Stromal cell of bone marrow (primary cell): ENCODE results near the gene DHX57.

Experiments used
- DNase-seq: peaks from one replicate; pipeline ENCODE4 v3.0.0-alpha.2; 2012; ENCODE audit warnings: low read depth

Gene DHX57, protein sequence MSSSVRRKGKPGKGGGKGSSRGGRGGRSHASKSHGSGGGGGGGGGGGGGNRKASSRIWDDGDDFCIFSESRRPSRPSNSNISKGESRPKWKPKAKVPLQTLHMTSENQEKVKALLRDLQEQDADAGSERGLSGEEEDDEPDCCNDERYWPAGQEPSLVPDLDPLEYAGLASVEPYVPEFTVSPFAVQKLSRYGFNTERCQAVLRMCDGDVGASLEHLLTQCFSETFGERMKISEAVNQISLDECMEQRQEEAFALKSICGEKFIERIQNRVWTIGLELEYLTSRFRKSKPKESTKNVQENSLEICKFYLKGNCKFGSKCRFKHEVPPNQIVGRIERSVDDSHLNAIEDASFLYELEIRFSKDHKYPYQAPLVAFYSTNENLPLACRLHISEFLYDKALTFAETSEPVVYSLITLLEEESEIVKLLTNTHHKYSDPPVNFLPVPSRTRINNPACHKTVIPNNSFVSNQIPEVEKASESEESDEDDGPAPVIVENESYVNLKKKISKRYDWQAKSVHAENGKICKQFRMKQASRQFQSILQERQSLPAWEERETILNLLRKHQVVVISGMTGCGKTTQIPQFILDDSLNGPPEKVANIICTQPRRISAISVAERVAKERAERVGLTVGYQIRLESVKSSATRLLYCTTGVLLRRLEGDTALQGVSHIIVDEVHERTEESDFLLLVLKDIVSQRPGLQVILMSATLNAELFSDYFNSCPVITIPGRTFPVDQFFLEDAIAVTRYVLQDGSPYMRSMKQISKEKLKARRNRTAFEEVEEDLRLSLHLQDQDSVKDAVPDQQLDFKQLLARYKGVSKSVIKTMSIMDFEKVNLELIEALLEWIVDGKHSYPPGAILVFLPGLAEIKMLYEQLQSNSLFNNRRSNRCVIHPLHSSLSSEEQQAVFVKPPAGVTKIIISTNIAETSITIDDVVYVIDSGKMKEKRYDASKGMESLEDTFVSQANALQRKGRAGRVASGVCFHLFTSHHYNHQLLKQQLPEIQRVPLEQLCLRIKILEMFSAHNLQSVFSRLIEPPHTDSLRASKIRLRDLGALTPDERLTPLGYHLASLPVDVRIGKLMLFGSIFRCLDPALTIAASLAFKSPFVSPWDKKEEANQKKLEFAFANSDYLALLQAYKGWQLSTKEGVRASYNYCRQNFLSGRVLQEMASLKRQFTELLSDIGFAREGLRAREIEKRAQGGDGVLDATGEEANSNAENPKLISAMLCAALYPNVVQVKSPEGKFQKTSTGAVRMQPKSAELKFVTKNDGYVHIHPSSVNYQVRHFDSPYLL (N-terminal part only)

DNA sequence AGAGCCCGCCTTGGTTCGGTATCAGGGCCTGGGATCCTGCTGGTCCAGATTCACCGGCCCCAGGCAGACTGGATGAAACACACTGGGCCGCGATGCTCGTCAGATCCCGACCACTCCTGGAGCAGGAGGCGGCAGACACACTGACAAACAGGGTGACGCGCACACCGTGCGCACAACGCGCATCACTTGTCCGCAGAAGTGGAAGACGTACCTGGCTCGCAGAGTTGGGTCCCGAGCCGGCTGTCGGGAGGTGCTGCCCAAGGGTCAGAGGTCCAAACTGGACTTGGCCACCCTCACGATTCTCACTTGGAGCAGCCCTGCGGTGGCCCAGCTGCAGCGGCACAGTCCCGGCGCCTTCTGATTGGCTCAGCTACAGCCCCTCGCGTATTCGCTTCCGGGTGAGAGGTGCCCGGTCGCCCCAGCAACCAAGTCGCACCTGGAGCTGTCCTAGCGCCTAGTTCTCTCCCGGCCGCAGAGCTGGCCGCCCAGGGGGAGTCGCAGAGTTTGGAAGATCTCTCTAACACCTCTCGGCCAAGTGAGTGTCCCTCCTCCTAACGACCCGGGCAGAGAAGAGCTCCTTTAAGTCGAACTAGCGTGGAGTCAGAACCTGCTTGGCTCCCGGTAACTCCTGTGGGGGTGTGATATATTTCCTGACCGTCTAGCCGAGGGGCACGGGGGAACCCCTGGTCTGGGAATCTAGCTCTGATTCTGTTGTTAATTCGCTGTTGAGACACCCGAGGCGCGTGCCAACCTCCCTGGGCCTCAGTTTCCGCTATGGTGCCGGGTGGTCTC lies at the start of gene DHX57, which contains the start of gene MORN2:
TSS of gene DHX57 (minus strand) at position 359 of the 792 bp plus-strand sequence. CDS start 7,529 bp downstream, outside the sequence.
TSS of gene MORN2 (plus strand) at position 401 of the 792 bp plus-strand sequence.
- DNase-seq = peak; percentile 71

DNA sequence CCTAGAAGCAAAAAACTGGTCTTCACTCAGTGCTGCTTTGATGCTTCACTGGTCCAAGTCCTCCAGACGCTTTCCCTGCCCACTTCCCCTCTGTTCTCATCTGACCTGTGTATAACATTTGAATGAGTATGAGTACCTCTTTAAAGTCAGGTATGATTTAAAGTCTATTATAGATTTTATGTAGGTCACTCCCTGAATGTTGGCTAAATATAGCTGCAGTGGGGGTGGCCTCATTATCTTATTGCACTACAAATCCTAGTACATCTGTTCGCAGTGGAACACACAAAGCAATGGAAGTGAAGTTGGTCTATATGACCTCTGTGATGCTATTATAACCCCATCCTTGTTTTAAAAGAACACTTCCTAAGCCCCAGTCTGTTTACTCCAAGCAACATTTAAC lies 47.2 kb upstream of the DHX57 start:
- DNase-seq = no peak

DNA sequence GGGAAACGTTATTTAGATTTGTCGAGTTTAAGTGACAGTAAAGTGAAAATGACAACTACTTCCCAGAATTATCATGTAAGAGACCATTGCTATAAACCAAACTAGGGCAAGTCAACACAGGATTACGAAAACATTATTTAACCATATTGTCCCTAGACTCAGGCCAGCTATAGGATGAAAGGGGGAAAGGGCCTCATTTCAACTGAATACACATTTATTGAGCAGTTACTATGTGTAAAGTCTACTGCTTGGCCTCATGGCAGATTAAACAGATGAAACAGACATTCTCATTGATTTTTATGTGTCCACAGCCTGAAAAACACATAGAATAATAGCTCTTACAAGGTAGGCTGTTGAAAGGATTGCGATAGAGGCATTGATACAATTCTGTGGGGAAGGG lies 46.7 kb upstream of the DHX57 start:
- DNase-seq = no peak

DNA sequence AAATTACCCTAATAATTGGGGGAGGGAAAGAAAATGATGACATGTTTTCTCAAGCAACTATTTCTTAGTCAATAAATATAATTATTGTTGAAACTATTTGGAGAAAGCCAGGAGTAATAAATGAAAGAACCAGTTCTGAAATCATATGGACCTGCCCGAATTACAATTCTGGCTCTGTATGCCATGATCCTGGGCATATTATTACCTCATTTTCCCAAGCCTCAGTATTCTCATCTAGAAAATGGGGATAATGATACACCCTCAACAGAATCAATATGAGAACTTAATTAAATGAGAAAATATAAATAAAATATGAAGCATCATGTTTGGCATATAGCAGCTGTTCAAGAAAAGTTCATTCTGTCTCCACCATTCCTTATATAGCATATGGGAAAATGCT lies 36.9 kb upstream of the DHX57 start:
- no peak for DNase-seq

DNA sequence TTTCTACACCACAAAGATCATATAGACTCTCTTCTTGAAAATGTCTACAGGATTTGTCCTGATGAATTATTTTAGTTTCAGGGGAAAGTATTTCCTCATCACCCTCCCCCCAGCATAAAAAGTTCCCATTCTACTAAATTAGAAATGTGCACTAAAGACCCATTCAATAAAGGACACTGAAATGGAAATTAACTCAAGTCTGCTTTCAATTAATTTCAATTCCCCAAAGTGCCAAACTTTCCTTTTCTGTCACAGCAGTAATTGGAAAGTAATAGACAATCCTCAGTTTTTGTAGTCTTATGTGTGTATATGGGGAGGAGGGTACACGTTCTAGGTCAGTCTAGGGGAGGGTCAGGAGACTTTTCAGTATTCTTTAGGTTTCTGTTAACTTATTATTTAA lies 35.5 kb upstream of the DHX57 start:
- no peak for DNase-seq

DNA sequence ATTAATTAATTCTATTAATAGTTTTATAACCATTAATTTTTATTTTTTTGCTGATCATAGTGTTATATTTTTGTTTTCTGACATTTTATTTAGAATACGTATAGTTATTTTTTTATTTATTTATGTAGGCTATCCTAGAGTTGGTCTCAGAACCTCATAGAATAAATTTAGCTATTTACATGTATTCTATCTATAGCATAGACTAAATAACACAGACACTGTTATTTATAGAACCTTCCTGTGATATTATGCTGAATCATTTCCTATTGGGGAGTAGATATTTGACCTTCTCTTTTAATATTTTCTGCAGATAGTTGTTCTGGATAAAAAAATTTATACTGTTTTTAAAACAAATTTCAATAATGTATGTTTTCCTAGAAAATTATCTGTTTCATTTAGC lies 34.1 kb upstream of the DHX57 start:
- no peak for DNase-seq

DNA sequence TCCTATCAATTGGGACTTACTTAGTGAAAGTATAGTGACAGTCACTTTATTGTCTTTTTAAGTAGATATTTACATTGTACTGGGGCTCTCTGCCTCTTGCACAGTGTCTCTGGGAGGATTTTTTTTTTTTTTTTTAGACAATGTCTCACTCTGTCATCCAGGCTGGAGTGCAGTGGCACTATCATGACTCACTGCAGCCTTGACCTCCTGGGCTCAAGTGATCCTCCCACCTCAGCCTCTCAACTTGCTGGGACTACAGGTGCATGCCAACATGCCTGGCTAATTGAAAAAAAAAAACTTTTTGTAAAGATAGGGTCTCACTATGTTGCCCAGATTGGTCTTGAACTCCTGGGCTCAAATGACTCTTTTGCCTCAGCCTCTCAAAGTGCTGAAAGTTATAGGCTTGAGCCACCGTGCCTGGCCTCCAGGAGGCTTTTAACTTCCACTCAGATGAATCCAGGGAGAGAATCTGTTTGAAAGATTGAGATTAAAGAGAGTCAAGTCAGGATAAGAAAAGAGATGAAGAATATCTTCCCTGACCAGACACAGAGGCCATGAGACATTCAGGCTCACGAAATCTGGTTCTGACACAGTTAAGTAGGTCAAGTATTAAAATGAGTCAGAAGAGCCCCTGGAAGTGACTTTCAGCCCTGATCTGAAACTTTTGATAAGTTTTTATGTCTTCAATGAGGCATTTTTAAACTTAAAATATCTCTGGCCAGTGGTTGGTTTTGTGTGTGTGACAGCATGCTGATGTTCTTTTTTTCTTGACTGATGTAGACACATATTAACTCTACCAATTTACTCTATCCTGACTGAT lies 32.2 kb upstream of the DHX57 start:
- DNase-seq = no peak

DNA sequence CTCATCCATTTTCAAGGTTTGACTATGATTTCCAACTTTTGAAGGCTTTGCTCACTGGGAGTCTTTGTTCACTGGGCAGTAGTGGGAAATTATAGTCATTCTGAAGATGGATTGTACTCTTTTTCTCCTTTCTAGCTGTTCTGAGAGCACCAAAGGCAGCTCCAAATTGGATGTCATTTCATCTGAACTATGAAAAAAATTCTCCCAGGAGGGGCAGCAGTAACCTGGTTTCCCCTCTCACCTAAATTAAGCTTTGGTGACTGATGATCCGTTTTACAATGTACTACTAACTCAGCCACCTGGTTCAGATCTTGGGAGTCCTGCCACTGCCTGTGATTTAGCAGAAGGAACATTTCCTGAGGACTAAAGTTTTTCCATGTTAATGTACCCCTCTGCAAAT lies 31.5 kb upstream of the DHX57 start:
- DNase-seq = no peak

DNA sequence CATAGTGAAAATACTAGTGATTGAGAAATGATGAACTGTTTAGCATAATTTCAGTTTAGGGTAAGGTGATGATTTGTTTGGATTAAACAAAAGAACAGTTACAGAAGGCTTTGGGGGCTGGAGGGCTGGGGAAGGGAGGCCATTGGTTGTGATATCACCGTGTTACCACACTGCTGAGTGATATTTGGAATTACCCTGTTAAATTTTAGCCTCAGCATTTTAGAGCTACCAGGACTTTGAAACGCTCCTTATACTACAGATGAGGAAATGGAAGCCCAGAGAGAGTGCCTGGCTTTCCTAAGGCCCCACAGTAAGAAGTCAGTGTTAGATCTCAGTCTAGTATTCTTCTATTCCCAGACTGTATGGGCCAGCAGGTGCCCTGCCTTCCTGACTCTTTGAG lies 29.5 kb upstream of the DHX57 start:
- no peak for DNase-seq

DNA sequence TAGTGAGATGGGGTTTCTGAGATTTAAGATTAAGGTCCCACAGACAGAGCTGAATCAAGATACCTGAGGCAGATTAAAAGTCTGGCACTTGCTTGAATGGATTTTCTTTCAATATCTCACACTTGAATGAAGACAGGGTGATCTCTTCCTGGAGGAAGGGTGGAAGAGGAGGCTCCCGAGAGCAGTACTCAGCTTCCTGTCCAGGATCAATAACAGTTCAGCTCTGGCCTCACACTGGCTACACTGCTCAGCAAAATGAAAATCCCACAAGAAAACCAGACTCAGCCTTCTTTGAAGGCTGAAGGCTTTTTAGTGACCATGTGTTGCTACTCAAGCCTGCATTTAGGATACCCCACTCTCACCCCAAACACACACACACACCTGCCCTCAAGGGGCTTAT lies 25.0 kb upstream of the DHX57 start:
- no peak for DNase-seq

DNA sequence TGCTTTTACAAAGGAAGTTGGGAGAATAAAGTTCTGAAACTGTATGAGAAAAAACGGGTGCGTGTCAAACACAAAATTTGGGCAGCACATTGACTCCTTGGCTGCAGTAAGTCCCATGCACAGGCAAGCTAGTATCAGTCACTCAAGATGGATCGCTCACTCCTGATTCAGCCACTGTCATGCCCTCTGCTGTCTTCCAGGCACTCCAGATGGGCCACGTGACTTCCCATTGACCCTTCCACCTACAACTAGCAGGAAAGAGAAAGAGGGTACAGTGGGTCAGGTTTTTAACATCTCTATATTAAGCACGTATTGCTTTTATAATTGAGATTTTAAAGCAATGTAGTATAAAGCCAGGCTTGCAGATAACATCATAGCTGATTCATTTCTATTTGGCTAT lies 22.5 kb upstream of the DHX57 start:
- DNase-seq = no peak

DNA sequence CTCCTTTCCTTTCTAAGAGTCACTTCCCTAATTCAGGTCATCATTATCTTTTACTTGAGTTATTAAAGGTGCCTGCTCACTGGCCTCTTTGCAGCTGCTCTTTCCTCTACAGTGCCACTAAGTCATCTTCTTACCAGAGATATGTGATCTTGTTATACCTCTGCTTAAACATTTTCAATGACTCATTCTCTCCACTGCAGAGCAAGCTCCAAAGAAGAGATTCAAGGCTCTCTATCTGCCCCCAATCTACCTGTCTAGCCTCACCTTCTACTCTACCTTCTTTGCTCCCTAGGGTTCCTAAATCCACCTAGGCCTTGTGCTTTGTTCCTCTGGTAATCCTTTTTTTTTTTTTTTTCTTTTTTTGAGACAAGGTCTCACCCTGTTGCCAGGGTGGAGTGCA lies 17.1 kb upstream of the DHX57 start:
- no peak for DNase-seq

DNA sequence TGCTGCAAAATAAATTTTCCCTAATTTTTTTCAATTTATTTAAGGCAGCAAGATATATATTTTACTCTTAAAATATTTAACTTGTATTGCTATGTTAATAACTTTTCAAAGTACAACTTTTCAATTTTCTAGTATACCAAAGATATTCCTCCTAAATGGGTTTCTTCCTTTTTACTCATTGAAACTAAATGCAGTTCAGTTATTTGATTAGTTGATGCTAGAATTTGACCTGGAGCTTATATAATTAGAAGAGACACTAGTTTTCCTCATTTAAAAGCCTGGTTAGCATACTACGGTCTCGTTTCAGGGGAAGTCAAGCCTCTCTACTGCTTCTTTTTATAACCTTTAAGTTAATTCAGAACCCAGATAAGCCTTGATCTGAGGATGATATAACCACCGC lies 13.8 kb upstream of the DHX57 start, which contains the start of gene ARHGEF33:
TSS of gene ARHGEF33 (plus strand) at position 301 of the 400 bp plus-strand sequence. CDS start 29,573 bp downstream, outside the sequence.
- DNase-seq = no peak

DNA sequence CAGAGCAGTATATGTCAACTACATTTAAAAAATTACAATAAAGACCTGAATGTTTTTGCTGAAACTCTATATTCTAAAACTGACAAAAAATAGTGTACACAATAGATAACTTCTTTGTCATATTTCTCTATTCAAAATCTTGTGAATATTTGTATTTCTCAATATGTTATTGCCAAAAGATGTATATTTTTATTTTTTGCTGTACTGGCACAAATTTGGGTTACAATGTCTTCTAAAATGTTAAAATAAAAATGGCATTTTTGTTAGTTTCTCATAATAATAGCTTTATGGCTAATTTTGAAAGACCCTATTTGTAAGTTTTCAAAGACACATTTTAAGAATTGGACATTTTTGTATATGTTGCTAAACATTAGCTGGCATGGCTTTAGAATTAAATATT lies 13.3 kb upstream of the DHX57 start:
- no peak for DNase-seq

DNA sequence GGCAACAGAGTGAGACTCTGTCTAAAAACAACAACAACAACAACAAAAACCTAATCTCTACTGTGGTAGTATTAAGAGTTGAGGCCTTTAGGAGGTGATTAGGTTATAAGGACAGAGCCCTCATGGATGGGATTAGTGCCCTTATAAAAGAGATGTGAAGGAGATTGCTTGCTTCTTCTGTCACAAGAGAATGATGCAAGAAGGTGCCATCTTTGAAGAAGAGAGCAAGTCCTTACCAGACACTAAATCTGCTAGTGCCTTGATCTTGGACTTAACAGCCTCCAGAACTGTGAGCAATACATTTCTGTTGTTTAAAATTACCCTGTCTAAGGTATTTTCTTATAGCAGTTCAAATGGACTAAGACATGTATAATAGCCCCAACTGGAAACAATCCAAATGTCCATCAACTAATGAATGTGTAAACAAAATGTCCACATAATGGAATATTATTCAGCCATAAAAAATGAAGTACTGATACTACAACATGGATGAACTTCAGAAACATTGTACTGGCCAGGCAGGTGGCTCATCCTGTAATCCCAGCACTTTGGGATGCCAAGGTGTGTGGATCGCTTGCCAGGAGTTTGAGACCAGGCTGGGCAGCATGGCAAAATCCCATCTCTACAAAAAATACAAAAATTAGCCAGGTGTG lies 12.3 kb upstream of the DHX57 start:
- DNase-seq = no peak

DNA sequence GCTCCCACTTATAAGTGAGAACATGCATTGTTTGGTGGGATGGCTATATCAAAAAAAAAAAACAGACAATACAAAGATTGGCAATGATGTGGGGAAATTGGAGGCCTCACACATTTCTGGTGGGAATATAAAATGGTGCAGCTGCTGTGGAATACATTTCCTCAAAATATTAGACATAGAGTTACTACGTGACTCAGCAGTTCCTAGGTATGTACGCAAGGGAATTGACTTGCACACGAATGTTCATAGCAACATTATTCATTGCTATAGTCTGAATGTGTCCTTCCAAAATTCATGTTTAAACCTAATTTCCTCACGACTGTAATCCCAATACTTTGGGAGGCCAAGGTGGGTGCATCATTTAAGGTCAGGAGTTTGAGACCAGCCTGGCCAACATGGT lies 11.6 kb upstream of the DHX57 start:
- DNase-seq = no peak

DNA sequence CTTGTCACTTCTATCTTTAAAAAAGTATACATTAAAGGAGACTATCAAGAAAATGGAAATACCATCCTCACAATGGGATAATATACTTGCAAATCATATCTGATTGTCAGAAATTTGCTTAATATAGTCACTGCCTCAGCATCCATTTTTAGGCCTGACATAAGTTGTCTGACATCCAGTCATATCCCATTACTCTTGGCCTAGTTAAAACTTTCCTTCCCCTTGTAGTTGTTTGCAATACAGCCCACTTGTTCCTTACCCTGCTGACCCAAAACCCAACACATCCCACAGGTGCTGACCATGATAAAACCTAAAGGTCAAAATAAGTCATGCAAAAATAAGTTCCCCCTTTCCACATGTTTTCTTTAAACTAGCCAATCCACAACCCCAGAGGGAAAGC lies 10.3 kb upstream of the DHX57 start:
- DNase-seq = no peak

DNA sequence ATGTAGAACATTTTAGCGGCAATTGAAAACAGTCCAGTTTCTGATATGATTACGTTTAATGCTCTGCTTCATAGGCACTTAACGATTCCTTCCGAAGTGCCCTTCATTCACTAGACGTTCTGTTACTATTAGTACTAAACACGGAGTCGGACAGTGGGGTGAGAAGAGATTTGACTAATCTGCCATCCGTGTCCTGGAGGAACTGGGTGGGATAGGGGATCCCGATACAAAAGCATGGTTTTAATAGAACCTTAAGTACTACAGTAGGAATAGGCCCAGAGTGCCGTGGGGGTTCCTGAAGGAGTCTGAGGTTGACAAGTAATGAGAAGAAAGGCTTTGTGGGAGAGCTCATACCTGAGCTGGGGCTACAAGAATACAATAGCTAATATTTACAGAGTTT lies 673 bp upstream of the DHX57 start:
- no peak for DNase-seq

DNA sequence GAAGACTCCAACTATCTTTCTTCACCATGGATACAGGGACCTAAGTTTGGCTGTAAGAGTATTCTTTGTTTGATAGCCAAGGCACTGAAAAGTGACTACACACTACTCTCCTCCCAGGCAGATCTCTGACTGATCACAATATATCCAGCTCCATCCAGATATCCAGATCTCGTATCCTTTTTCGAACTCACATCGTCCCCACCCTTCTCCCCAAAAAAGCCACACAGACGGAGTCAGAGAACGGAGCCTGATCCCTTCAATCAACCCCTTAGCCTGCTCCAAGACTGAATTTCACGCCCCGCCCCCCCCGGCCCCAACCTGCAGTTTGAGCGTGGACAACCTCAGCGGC lies 533 bp downstream of the DHX57 start:
- DNase-seq = no peak

DNA sequence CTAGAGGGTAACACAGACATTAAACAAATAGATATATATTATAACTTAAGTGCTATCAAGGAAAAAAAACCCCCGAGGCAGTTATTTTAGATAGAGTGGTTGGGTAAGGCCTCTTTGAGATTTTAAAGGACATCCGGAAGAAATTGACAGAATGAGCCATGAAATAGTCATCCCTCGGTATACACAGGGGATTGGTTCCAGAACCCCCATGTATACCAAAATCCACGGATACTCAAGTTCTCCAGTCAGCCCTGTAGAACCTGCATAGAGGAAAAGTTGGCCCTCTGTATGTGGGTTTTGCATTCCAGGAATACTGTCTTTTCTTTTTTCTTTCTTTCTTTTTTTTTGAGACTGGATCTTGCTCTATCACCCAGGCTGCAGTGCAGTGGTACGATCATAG lies 2.0 kb downstream of the DHX57 start:
- no peak for DNase-seq
